GM21526 (cell line): ENCODE measurements around the gene TSPAN16.
"Not testable (repeated sequence)": the region's sequence is repeated elsewhere in the genome, so short reads cannot be mapped to it uniquely, and the experiment has no call there.

ENCODE experiments used
- ATAC-seq: cut with Tn5 transposase; IDR thresholded peaks from one replicate; pipeline ENCODE4 v1.9.1; 2021; ENCODE audit warnings: moderate library complexity; ENCODE audit not compliant: unreplicated experiment, low FRiP score

Gene TSPAN16

DNA sequence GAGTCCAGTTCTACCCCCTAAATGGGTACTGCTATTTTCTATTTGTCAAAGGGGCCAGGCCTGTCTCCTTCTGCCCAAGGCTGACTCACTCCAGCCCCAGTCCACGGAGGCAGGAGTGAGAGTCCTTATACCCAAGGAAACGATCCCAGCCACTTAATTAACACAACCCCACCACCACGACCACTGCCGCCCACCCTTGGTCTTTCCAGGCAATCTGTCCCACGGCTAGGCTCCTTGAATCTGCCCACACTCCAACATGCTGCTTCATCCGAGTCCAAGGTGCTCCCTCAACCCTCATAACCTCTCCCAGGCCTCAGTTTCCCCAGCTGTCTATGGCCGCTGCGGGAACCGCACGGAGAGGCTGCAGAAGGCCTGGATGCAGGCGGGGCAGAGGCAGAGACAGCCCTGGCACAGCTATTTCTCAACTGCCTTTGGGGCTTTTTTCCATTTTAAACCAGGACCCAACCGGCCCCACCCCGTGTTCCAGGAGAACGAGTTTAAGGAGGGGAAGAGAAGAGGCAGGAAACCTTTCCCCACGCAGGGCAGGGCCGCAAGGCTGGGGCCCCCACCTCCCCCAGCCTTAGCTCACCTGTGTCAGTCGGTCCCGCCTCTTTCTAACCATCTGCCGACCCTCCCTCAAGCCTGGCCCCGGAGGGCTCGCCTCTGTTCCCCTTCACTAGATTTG lies 42.8 kb downstream of the TSPAN16 start:
- ATAC-seq, result no peak

DNA sequence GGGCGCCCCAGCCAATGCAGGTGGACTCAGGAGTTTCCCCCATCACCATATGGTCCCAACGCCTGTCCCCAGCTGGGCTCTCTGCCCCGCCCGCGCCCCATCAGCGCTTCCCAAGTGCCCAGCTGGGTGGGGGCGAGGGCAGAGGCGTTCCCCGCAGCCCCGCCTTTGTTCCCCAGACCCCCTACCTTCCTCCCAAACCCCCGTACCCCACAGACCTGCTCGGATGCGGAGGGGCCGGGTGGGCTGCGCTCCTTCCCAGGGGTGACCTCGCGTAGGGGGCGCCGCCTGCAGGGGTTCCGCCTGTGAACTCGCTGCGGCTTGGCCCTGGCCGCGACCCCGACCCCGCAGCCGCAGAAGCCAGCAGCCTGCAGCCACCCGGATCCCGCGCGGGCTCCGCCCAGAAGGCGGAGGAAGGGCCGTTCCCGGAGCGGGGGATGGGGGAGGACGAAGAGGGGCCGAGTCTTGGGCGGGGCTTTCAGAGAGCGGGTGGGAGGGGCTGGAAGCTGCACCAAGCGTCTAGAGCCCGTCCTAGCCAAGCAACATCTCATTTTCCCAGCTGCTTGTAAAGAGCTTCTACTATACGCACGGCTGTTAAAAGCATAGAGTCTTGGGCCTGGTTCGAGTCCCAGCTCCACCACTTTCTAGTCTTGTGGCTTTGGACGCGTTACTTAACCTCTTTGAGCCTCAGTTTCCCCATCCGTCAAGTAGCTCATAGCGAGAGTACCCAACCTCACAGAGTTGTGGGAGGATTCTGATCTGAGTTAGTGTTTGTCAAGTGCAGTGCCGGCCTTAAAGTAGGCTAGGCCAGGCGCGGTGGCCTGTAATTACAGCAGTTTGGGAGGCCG lies 43.5 kb downstream of the TSPAN16 start, which contains the start of gene RAB3D:
Gene RAB3D, minus strand, starts transcription at position 404 of the 845 bp plus-strand sequence. CDS start 2,258 bp downstream, outside the sequence.
- ATAC-seq, result no peak

DNA sequence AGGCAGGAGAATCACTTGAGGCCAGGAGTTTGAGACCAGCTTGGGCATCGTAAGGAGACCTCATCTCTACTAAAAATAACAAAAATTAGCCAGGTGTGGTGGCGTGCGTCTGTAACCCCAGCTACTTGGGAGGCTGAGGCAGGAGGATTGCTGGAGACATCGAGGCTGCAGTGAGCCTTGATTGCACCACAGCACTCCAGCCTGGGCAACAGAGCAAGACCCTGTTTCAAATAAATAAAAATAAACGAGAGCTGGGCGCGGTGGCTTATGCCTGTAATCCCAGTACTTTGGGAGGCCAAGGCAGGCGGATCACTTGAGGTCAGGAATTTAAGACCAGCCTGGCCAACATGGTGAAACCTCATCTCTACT lies 44.1 kb downstream of the TSPAN16 start:
- ATAC-seq, result not testable (repeated sequence)

DNA sequence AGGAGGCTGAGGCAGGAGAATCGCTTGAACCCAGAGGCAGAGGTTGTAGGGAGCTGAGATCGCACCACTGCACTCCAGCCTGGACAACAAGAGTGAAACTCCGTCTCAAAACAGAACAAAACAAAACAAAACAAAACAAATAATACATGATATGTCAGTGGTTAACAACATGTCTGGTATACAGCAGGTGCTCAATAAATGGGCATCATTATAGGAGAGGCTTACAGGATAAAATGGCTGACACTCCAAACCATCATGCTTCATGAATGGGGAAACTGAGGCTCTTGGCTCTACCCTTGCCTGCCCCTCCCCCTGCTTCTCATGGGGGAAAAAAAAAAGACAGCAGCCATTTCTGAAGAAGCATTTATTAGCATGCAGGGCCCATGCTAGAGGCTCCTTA lies 46.5 kb downstream of the TSPAN16 start:
- no peak for ATAC-seq

DNA sequence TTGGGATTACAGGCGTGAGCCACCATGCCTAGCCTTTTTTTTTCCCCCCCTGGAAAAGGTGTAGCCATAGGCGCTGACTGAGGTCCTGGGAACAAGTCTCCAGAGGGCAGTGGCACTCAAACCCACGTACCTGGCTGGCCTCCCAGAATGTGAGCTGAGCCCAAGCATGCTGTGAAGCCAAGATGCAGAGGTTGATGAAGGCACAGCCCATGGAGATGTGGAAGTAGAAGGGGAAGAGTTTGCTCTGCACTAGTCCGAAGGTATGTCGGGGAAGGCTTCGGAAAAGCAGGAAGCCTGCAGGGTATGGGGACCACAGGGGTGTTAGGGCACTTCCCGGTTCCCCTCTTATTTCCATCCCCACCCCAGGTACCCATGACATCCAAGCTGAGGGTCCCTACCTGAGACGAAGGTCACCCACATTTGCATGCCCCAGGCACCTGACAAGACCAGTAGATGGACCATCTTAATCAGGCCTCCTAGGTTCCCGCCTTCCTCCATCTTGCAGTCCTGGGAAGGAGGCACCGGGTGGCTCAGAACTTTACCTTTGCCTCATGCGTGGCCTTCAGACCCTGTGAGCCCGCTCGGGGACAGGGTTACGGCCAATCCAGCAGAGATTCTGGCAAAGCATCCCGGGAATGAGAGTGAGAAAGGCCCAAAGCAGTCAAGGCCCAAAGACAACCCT lies 49.3 kb downstream of the TSPAN16 start:
- no peak for ATAC-seq

DNA sequence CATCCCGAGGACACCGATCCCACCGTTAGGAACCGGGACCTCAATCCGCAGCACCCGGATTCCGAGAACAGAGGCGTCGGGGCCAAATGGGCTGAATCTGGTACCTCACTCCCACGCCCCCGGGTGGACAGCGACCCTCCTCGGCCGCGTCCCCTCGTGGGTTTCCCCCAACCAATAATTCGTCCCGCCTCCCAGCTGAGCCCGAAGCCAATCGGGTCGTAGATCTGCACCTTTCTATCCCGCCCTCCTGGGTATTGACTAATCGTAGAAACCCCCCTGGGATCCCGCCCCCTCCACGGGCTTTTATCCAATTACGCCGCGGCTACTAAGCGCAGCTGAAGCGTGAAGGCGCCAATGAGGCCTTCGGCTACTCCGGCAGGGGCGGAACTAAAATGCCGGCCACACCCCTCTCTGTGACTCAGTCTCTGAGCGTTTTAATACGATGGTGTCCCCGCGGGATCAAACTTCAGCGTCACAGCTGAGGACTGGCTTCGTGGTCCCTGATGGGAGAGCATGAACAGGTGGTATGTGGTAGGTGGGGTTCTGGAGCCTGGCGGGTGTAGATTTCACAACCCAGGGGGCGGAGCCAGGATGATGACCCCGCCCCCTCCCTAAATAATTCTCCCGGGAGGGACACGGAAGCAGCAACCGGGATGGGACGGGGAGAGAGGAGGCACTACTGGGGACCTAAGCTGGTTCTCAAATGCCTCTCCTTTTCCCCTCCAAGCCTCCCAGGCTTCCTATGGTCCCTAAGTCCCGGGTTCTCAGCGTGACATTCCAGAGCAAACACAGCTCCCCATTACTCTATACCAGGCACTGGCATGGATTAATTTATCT lies 50.4 kb downstream of the TSPAN16 start, which contains the start of the genes CCDC159 and TMEM205:
Gene CCDC159, plus strand, starts transcription at position 416 of the 837 bp plus-strand sequence. Its CDS starts 88 bp downstream, at position 504.
Gene TMEM205, minus strand, starts transcription at position 165 of the 837 bp plus-strand sequence. CDS start 649 bp downstream, outside the sequence.
- ATAC-seq, result peak; percentile 77

DNA sequence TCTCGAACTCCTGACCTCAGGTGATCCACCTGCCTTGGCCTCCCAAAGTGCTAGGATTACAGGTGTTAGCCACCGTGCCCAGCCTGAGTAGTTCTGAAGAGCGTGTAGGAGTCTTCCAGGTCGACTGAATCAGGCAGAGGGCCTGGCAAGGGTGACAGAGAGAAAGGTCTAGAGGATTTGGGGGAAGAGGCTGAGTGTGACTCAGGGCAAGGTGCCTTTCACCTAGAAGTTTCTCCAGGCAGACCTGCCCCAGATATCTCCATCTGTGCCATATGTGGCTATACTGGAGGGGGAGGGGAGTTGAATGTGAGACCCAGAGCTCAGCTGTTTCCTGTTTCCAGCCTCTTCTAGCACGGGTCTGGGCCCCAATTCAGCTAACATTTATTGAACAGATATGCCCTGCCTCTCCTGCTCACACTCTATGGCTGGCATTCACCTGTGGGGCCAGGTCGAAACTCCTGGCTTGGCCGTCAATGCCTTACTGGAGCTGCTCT lies 51.6 kb downstream of the TSPAN16 start:
- ATAC-seq, result no peak

DNA sequence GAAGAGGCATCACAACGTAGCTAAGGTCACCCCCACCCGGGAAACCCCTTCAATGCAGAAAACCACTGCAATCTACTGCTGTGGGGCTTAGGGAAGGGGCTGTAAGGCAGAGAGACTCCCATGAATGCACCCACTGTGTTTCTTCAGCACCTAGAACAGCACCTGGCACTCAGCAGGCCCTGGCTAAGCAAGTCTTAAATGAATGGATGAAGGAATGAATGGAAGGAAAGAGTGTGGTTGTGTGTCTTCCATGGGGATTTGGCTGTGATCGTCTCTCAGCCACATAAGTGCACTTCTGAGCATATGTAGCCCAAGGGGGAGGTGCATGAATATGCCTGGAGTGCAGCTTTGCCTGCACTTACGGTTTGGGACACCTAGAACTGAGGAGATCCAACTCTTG lies 53.2 kb downstream of the TSPAN16 start:
- no peak for ATAC-seq

DNA sequence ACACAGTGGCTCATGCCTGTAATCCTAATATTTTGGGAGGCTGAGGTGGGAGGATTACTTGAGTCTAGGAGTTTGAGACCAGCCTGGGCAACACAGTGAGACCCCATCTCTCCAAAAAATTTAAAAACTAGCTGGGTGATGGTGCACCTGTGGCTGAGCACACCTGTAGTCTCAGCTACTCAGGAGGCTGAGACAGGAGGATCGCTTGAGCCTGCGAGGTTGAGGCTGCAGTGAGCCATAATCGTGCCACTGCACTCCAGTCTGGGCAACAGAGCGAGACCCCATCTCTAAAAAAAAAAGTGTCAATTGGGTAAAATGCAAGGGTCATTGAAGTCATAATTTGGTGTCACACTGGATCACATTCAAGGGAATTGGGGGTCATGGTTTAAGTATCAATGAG lies 58.1 kb downstream of the TSPAN16 start:
- not testable (repeated sequence) for ATAC-seq

DNA sequence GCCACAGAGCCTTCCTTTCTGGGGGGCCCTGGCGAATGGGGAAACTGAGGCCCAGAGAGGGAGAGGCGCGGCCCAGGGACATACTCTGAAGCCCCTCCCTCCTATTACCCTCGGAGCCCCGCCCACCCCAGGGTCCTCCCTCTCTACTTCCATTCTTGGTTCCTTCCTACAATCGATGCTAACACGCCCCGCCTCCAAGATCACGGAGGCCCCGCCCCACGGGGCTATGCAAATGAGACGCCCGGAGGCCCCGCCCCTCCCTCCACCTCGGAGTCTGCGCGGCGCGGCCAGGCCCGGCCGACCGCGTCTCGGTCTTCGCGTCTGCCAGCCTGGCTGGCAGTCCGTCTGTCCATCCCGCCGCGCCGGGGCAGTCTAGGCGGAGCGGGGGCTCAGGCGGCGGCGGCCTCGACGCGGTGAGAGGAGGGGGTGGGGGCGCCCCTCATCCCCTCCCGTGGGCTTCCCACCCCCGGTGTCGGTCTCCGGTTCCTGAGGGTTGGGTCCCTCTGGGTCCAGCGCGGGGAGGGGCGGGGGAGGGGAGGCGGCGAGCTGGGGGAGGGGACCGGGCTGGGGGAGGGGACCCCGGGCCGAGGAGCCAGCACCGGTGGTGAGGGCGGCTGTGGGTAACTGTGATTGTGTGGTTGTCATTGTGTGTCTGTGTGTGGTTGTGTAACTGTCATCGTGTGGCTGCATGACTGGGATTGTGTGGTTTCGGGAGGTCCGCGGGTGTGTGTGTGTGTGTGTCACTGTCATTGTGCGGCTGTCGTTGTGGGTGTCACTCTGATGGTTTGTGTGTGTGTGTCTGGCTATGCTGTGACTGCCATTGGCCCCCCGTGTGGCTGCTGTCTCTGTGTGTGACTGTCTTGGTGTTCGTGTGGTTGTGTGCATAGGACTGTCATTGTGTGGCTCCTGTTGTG lies 59.5 kb downstream of the TSPAN16 start, which contains the start of gene PLPPR2:
Gene PLPPR2, plus strand, starts transcription at position 273 of the 914 bp plus-strand sequence. CDS start 2,242 bp downstream, outside the sequence.
- ATAC-seq, result no peak

DNA sequence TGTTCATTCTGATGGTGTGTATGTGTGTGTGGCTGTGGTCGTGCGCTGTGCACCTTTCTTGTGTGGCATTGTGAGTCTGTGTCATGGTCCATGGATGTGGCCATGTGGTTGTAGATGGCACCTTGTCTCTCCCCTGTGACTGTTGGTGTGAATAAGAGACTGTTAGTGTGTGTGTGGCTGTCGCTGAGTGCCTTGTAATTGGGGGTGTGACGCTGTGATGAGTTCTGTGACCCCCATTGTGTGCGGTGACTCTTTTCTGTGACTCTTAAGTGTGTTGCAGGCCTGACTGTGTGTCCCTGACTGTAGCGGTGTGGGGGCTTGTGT lies 60.1 kb downstream of the TSPAN16 start:
- ATAC-seq, result no peak

DNA sequence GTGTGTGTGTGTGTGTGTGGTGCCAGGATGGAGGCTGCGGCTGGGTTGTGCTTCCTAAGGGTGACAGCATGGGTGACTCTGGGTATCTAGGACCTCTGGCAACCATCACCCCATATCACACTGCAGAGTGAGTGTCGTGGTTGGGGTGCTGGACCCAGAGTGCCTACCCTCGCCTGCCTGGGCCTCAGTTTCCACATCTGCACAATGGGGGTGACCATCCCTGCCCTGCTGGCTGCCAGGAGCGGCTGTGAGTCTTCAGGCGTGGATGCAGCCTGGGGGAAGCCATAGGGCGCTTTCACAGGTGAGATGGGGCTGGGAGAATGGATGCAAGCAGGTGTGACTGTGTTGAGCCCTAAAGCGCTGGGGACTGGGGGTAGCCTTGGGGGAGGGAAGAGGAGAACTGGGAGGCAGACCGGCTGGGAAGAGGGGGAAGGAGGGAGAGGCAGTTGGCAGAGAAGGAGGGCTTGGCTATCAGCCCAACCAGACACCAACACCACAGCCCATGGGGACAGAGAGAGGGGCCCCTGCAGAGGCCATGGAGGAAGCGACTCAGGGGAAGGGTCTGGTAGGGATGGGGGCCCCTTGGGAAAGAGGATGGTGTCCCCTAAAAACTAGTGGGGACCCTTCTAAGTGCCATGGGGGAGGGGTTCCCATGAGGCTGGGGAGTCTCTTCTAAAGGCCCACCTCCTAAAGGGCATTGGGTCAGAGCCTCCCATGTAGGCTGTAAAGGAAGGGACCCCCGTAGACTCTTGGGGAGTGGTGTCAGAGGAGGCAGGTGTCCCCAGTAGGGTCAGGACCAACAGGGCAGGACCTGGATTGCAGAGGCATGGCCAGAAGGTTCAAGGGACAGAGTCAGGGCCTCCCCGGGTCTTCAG lies 61.0 kb downstream of the TSPAN16 start:
- no peak for ATAC-seq

DNA sequence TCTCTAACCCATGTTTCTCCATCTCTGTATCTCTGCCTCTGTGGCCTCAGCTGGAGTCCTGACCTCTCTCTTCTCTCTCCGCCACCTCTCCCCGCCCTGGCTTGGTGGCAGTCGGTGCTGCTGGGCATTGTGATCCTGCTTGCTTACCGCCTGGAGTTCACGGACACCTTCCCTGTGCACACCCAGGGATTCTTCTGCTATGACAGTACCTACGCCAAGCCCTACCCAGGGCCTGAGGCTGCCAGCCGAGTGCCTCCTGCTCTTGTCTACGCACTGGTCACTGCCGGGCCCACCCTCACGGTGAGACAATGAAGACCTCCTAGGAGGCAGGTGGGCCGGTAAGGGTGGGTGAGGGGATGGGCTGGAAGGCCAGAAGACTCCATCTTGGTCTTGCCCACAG lies 63.5 kb downstream of the TSPAN16 start:
- no peak for ATAC-seq

DNA sequence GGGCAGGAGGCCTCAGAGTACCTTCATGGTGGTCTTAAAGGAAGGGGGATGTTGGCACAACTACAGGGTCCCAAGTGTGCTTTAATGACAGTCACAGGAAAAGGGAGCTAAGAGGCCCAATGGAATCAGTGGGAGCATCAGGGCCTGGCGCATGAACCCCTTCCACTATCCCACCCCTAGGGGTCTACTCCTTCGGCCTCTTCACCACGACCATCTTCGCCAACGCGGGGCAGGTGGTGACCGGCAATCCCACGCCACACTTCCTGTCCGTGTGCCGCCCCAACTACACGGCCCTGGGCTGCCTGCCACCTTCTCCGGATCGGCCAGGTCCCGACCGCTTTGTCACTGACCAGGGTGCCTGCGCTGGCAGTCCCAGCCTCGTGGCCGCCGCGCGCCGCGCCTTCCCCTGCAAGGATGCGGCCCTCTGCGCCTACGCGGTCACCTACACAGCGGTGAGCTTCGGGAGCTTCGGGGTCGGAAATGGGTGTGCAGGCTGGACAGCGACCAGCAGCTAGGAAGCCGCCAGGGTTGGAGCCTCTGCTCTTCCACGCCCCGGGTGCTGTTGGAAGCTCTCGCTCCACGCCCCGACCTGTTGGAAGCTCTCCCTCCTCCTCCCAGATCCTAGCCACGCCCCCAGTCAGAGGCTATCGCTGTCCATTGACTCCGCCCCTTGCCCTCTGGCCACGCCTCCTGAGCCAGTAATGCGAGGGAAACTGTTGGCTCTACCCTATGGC lies 65.2 kb downstream of the TSPAN16 start:
- ATAC-seq, result no peak

DNA sequence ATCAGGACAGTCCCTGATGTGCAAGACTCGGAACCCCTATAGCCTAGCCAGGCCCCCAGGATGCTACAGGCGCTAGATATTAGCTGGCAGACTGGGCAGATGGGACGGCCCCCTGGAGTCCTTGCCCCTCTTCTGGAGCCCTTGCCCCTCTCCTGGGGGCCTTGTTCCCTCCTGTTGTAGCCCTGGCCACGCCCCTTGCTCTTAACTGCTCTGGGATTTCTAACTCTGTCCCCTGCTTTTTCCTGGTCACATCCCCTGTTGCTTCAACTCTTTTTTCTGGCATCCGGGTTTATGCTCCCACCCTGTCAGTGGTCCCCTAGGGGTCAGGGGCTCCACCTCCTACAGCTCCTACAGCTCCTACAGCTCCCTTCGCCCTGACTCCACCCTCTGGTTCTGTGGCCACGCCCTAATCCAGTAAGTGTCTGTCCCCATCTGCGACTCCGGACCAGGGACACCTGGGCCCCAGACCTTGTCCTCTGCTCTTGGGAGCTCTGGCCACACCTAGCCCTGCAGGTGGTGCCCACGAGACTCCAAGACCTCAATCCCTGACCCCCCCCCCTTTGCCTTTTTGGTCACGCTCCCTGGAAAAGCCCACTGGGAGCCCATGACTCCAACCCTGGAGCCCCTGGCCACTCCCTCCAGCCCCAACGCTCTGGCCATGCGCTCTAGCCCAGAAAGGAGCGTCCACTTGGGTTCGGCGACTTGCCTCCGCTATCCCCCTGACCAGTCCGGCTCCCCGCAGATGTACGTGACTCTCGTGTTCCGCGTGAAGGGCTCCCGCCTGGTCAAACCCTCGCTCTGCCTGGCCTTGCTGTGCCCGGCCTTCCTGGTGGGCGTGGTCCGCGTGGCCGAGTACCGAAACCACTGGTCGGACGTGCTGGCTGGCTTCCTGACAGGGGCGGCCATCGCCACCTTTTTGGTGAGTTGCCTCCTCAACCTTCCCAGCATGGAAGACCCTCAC lies 66.1 kb downstream of the TSPAN16 start:
- no peak for ATAC-seq

DNA sequence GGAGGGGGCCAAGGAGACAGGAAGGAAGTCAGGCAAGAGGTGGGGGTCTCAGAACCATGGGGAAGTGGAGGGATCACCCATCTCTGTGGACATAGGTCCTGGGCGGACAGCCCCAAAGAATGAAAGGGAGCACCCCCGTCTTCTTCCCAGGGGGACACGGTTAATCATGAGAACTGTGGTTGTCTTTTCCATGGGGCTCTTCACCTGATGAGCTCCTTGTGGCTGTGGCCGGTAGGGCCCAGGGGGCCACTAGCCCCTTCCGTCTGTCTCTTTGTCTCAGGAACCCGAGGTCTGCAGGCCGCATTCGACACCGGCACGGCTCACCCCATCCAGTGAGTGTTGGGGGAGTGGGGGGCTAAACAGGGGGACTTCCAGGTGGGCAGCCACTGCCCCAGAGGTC lies 67.9 kb downstream of the TSPAN16 start:
- no peak for ATAC-seq
